GM12865 (cell line): Measurements from ENCODE around the gene ESRRA.

ENCODE experiments used
- DNase-seq: peaks from one replicate; pipeline ENCODE4 v3.0.0; 2010; ENCODE audit warnings: low read depth
- H3K4me3 ChIP-seq: 2 replicates; pipeline ENCODE4 v1.5.1; 2011; ENCODE audit warnings: mild to moderate bottlenecking, low read depth, low read length, control low read depth
- CTCF ChIP-seq: IDR thresholded peaks from 2 replicates; pipeline ENCODE4 v1.5.1; 2011; ENCODE audit warnings: low read length, control low read depth, low read depth, inconsistent platforms; ENCODE audit not compliant: insufficient read depth; ENCODE audit errors: missing control alignments

Gene ESRRA

GRCh38 chr11:64275841-64276240 is 29.5 kb upstream of the ESRRA start:
- TF ChIP-seq CTCF: no peak
- no peak for DNase-seq
- H3K4me3 ChIP-seq: no peak overlapping the region

DNA sequence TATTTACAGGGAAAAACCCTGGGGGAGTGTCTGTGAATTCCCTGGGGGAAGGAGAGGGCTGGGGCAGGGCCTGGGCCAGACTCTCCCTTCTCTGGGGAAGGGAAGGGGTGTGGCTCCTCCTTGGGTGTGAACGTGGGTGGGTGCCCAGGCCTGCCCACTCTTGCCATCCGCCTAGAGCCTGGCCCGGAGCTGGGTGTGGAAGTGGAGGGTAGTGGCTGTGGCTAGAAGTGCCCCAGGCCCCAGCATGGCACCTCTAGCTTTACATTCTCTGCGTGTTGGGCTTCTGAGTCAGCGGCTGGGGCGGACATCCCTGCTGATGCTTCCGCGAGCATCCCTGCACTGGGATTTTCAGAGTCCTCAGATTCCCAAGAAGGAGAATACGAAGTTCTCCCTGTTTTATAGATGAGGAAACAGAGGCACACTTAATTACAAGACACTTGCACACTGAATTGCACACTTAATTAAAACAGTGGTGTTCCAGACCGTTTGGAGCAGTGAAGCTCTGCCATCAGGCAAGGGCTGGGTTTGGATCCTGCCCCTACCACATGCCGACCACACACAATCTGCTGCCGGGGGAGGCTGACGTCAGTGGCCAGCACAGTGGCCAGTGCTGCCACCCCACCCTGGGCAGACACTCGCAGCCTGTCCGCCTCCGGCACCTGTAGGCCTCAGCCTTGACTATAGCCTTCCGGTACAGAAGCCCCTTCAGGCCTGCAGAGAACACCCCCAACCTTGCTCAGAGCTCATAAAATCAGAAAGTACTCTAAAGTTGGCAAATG is 28.5 kb upstream of the ESRRA start:
- DNase-seq: no peak
- no peak overlapping the region for H3K4me3 ChIP-seq
- no peak for TF ChIP-seq CTCF

DNA sequence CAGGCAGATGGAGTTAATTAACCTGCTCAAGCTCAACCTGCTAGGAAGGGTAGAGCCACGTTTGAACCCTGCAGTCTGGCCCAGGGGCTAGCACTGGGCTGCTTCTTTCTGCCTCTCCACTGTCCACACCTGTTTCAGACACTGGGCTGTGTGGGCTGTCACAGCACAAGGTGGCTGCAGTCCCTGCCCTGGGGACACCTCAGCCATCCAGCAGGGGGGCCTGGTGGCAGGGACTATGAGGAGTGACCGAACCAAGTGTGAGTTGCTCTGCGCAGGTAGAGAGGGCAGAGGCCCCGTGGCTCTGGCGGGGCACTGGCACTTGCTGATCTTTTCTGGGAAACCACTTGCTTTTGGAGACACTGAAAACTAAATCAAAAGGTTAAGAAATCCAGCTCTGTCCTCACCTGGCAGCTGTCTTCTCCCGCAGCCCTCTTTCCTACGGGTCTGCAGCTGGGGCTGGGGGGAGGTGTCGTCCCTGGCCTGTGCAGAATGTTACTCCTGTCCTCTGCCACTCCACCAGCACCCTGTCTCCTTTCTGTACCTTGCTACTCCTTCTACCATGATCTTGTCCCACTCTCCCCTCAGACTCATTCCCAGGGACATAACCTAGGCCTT is 26.6 kb upstream of the ESRRA start:
- DNase-seq: no peak
- H3K4me3 ChIP-seq: no peak overlapping the region
- TF ChIP-seq CTCF: no peak

DNA sequence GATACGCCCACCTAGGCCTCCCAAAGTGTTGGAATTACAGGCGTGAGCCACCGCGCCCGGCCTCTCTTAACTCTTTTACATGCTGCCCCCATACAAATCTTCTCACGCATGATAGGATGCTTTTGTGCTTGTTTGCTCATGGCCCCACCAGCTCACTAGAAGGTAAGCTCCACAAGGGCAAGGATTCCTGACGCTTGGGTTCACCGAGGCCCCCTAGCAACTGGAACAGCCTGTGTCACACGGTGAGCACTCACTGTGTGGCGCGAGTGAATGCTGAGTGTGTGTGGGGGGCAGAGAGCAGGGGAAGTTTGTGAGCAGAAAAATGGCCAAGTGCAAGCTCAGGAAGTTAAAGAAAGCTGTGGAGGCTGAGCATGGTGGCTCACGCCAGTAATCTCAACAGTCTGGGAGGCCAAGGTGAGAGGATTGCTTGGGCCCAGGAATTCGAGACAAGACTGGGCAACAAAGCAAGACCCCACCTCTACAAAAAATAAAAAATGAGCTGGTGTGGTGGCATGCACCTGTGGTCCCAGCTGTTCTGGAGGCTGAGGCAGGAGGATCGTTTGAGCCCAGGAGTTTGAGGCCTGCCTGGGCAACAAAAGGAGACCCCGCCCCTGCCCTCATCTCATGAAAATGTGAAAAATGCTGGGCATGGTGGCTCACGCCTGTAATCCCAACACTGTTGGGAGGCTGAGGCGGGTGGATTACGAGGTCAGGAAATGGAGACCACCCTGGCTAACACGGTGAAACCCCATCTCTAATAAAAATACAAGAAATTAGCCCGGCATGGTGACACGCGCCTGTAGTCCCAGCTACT is 23.2 kb upstream of the ESRRA start:
- TF ChIP-seq CTCF: no peak
- no peak for DNase-seq
- H3K4me3 ChIP-seq: no peak overlapping the region

DNA sequence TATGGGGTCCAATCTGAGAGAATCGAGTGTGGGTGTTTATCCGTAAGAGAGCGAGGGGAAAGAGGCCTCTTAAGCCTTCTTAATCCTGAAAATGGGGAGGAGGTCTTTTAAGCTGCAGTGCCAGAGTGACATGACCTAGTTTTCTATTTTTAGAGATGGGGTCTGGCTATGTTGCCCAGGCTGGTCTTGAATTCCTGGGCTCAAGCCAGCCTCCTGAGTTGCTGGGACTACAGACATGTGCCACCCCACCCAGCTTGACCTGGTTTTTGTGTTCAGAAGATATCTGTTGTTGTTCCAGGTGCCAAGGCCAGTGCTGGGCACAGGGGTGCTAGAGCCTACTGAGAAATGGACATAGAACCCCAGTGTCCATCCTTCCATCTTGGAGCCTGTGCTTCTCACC is 22.2 kb upstream of the ESRRA start:
- no peak for DNase-seq
- no peak overlapping the region for H3K4me3 ChIP-seq

More for the DNA sequence above, 22.2 kb upstream of the ESRRA start:
- no peak for TF ChIP-seq CTCF
